Fibroblast of villous mesenchyme (primary cell): ENCODE data around the gene SLC6A7. TPM values are rescaled to one million over a fixed set of nuclear protein-coding genes. Genes with fewer than 3 reads are reported as not detected.

Source experiments
- DNase-seq: peaks from one replicate; pipeline ENCODE4 v3.0.0-alpha.2; 2010; ENCODE audit warnings: low read depth
- H3K4me3 ChIP-seq: 2 replicates; pipeline ENCODE4 v1.5.1; 2011; ENCODE audit warnings: low read depth, mild to moderate bottlenecking, low read length
- CTCF ChIP-seq: IDR thresholded peaks from 2 replicates; pipeline ENCODE4 v1.5.1; 2012; ENCODE audit warnings: low read depth, mild to moderate bottlenecking, low read length; ENCODE audit not compliant: insufficient read depth
- total RNA-seq: library from RNA; depleted of rRNA; stranded (reverse); fragments of >200 nt; gene quantifications from 2 replicates; pipeline ENCODE4 v1.2.3, GENCODE V29; 2012

SLC6A7 gene
- total RNA-seq, 1 donor = under 0.01 TPM

GRCh38 chr5:150208187-150209098 is 18.6 kb downstream of the SLC6A7 start:
- TF ChIP-seq CTCF = no peak
- DNase-seq = peak; percentile 44
- H3K4me3 ChIP-seq = no peak overlapping the region

DNA sequence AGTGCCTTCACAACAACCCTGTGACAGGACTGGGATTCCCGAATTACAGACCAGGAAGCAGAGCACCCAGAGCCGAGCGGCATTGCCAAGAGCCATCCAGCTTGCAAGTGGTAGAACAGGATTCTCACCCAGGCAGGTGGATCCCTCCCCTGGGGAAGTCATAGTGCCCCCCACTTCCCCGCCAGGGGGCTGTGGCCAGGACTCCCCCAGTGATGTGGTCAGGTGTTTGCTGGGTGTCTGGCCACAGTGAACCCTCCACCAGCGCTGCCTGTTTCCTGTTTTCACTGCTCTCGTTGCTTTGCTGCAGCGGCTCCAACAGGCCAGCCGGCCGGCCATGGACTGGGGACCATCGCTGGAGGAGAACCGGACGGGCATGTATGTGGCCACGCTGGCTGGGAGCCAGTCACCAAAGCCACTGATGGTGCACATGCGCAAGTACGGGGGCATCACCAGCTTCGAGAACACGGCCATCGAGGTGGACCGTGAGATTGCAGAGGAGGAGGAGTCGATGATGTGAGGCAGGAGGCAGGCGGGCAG is 19.3 kb downstream of the SLC6A7 start:
- H3K4me3 ChIP-seq = no peak overlapping the region
- peak; percentile 69 for DNase-seq
- no peak for TF ChIP-seq CTCF

GRCh38 chr5:150210644-150211043 is 20.8 kb downstream of the SLC6A7 start:
- DNase-seq = no peak
- no peak overlapping the region for H3K4me3 ChIP-seq
- TF ChIP-seq CTCF = no peak

GRCh38 chr5:150211156-150212030 is 21.5 kb downstream of the SLC6A7 start:
- no peak overlapping the region for H3K4me3 ChIP-seq
- no peak for TF ChIP-seq CTCF
- DNase-seq = no peak

- H3K4me3 ChIP-seq = no peak overlapping the region
- DNase-seq = peak; percentile 59
- no peak for TF ChIP-seq CTCF
Measured at GRCh38 chr5:150213530-150213929, 23.7 kb downstream of the SLC6A7 start.

DNA sequence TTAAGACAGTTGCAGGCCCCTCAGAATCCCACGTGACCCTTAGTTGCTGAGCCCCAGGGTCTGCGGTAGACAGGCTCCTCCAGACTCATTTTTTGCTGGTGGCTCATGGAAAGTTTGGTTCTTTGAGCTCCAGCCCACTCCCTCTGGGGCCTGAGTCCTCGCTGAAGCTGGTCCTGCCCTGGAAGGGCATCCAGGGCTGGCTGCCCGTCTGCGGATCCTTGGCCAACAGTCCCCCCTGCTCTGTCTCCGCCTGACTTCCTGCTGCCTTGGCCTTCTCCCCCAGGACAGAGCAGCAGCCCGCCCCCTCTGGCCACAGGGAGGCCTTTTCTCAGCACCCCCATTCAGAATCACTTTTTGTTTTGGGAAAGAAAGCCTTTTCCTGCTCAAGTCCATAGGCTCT is 24.4 kb downstream of the SLC6A7 start:
- peak; percentile 63 for DNase-seq
- no peak overlapping the region for H3K4me3 ChIP-seq
- TF ChIP-seq CTCF = peak; percentile 31
